NT2/D1 (cell line): ENCODE measurements around the gene KDR.

Experiments used
- DNase-seq: peaks from one replicate; pipeline ENCODE4 v3.0.0-alpha.2; 2011; ENCODE audit warnings: low read depth, low spot score
- H3K27me3 ChIP-seq: 2 replicates; pipeline ENCODE4 v1.6.0; 2011; ENCODE audit warnings: mild to moderate bottlenecking; ENCODE audit not compliant: insufficient read length, insufficient read depth
- H3K36me3 ChIP-seq: 2 replicates; pipeline ENCODE4 v1.6.1; 2011; ENCODE audit warnings: mild to moderate bottlenecking, low read length, mixed read lengths; ENCODE audit not compliant: insufficient read depth, insufficient read length
- H3K4me1 ChIP-seq: 2 replicates; pipeline ENCODE4 v1.5.1; 2011; ENCODE audit not compliant: insufficient read depth, insufficient read length
- H3K4me3 ChIP-seq: 2 replicates; pipeline ENCODE4 v1.5.1; 2011; ENCODE audit warnings: low read depth; ENCODE audit not compliant: insufficient read length
- H3K9ac ChIP-seq: 2 replicates; pipeline ENCODE4 v1.6.0; 2011; ENCODE audit warnings: low read depth; ENCODE audit not compliant: insufficient read length
- H3K9me3 ChIP-seq: 2 replicates; pipeline ENCODE4 v1.5.1; 2011; ENCODE audit warnings: mild to moderate bottlenecking, low read length; ENCODE audit not compliant: insufficient read depth
- SUZ12 ChIP-seq: IDR thresholded peaks from 2 replicates; pipeline ENCODE4 v1.6.1; 2011; ENCODE audit not compliant: insufficient read length, insufficient read depth; ENCODE audit errors: extremely low read depth
- YY1 ChIP-seq: IDR thresholded peaks from 2 replicates; pipeline ENCODE4 v1.6.1; 2011; ENCODE audit not compliant: insufficient read length, insufficient read depth
- ZNF274 ChIP-seq: IDR thresholded peaks from 2 replicates; pipeline ENCODE4 v1.6.1; 2011; ENCODE audit warnings: mild to moderate bottlenecking, low read depth, low read length

KDR gene

DNA sequence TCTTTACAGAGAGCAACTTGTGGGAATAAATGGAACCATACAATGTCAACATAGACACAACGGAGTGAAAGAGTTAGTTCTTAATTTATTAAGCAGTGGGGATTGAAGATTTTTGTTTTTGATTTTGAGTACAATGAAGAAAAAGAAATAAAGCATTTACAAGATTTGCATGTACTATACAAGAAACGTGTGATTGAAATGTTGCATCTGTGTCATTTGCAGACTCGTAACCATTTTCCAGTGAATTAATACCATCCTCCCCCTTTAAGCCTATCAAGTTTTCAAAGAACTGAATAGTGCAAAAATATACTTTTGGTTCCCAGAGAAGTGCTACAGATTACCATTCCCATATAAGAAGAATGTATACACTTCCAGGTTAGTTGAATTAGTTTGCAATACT is 8.6 kb upstream of the KDR start:
- DNase-seq: no peak

DNA sequence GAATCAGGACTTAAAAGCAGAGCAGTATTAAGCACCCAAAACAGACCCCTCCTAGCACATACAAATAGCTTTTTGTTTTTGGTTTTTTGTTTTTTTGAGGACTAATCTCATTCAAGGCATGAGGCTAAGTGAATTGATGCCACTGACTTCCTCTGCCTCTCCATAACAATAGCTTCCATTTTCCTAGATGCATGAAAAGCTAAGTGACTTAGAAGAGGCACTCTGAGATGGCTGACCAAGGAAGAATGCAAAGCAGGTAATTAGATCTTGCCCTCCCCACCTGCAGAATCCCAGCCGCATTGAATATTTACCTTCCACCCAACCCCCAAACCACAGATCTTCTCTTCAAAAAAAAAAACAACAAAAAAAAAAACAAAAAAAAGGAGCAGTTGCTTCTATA is 7.4 kb upstream of the KDR start:
- H3K36me3 ChIP-seq: no peaks in the 10 kb centered on the region
- DNase-seq: peak; percentile 75
- peaks cover 7% of the 10 kb centered on the region for H3K27me3 ChIP-seq
- no peak overlapping the region for H3K9ac ChIP-seq
- no peaks in the 10 kb centered on the region for H3K4me1 ChIP-seq
- no peaks in the 10 kb centered on the region for H3K9me3 ChIP-seq
- no peak overlapping the region for H3K4me3 ChIP-seq
- TF ChIP-seq ZNF274 (no peak), SUZ12 (no peak), YY1 (peak; percentile 24)

More for the DNA sequence above, 8.6 kb upstream of the KDR start:
- Histone ChIP-seq H3K4me3 (no peak overlapping the region), H3K9ac (no peak overlapping the region), H3K36me3 (no peaks in the 10 kb centered on the region), H3K9me3 (no peaks in the 10 kb centered on the region), H3K4me1 (no peaks in the 10 kb centered on the region), H3K27me3 (no peaks in the 10 kb centered on the region)
- TF ChIP-seq YY1: no peak
- no peak for TF ChIP-seq SUZ12
- TF ChIP-seq ZNF274: no peak

DNA sequence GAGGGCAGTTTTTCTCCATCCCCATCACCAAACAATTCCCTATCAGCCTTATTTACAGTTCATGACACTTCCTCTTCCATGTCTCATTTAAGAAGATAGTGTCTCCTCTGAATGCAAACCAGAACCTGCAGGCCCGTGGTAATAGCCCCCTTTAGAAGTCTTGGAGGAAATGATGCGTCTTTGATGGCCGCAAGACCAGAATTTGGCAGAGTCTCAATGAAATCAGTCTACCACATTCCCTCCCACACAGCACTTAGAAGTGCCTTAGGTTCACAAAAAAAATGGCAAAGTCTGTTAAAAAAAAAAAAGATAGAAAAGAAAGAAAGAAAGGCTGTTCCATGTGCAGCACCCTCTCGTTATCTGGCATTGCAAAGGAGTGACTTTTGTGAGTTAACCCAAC is 2.1 kb upstream of the KDR start:
- TF ChIP-seq YY1: no peak
- TF ChIP-seq SUZ12: no peak
- no peak for TF ChIP-seq ZNF274
- no peaks in the 10 kb centered on the region for H3K9me3 ChIP-seq
- peaks cover 49% of the 10 kb centered on the region for H3K27me3 ChIP-seq
- no peaks in the 10 kb centered on the region for H3K36me3 ChIP-seq
- H3K4me3 ChIP-seq: no peak overlapping the region
- DNase-seq: no peak
- H3K4me1 ChIP-seq: peaks cover 2% of the 10 kb centered on the region
- H3K9ac ChIP-seq: no peak overlapping the region

DNA sequence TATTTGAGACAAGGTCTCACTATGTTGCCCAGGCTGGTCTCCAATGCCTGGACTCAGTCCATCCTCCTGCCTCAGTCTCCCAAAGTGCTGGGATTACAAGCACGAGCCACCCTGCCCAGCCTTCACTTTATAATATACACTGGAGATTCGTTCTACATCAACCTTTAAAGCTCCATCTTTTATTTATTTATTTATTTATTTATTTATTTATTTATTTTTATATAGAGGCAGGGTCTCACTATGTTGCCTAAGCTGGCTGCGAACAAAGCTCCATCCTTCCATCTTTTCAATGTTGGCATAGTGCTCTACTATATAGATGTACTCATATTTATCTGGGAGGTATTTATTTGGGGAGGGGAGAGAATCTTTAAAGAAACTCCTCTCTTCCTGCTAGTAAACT is 1.7 kb upstream of the KDR start:
- peaks cover 49% of the 10 kb centered on the region for H3K27me3 ChIP-seq
- no peak for DNase-seq
- H3K4me1 ChIP-seq: peaks cover 2% of the 10 kb centered on the region
- H3K9me3 ChIP-seq: no peaks in the 10 kb centered on the region
- TF ChIP-seq YY1 (no peak), ZNF274 (no peak), SUZ12 (no peak)
- H3K4me3 ChIP-seq: no peak overlapping the region
- no peaks in the 10 kb centered on the region for H3K36me3 ChIP-seq
- no peak overlapping the region for H3K9ac ChIP-seq

DNA sequence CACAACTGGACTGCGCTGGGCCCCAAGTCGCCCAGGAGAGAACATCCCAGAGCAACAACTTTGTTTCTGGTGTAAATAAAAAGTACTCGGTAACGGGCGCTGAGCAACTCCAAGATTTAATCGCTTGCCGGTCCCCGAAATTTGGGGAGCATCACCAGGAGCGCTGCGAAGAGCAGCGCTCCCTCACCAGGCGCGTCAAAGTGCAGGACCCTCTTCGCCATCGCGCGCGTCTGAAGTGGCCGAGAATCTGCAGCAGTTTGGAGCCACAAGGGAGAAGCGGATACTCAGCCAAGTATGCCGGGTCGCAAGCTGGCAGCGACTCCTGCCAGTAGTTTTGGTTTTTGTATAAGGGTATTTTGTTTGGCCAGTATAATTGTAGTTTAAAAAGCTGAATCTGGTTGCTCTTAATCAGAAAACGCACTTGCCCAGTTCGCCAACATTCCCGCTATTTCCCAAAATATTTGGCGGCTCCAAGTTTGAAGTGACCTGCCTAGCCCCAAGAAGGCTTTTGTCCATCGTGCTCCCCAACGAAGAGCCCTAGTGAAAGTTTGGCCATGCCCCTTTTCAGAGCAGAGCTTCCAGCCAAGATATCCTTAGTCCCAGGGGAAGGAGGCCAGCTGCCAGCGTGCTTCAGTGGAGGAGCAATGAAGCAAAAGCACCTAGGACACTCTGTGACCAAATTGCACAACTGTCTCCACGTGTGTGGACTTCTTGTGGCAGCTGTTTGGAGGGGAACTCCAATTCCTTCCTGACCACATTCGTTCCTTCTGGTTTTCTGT is 557 bp upstream of the KDR start:
- peak overlapping the region; percentile 70 for H3K9ac ChIP-seq

DNA sequence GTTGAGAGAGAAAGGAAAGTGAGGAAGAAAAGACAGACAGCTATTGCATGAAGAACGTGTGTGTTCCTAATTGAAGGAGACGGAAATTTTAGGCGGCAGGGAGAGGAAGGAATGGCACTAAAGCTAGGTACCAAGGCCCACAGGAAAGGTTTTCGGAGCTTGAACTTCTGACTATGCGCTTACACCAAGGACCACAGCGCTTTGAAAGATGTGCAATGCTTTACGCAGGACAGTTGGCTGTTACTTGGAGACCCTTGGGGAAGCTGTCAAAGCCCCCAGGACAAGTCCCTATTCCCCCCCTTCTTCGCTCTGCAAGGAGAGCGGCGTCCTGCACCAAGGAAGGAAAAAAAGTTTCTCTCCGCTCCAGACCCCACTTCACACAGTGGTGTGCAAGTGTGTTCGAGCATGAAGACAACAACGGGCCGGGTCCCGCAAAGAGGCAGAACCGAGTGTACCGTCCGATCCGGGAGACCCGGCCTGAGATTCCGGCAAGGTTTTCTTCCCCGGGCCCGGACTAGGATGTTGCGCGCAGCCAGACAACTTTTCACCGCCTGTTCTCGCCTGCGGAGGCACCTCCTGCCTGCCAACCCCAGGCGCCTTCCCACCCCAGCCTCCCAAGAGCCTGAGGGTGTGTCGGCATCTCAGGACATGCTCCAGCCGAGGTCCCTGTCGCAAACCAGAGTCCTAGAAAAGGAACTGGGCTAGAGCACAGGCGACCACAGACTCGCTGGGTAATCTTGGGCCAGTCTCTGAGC is 896 bp downstream of the KDR start:
- Histone ChIP-seq H3K9me3 (no peaks in the 10 kb centered on the region), H3K4me1 (peaks cover 2% of the 10 kb centered on the region), H3K4me3 (peak overlapping the region; percentile 64), H3K36me3 (no peaks in the 10 kb centered on the region), H3K27me3 (peaks cover 49% of the 10 kb centered on the region), H3K9ac (peak overlapping the region; percentile 79)
- no peak for DNase-seq
- TF ChIP-seq SUZ12: no peak
- no peak for TF ChIP-seq YY1
- TF ChIP-seq ZNF274: no peak

More for the DNA sequence above, 557 bp upstream of the KDR start:
- H3K4me3 ChIP-seq: peak overlapping the region; percentile 64
- H3K27me3 ChIP-seq: peaks cover 49% of the 10 kb centered on the region
- peaks cover 2% of the 10 kb centered on the region for H3K4me1 ChIP-seq
- DNase-seq: no peak
- H3K36me3 ChIP-seq: no peaks in the 10 kb centered on the region
- no peaks in the 10 kb centered on the region for H3K9me3 ChIP-seq
- TF ChIP-seq SUZ12 (no peak), YY1 (no peak), ZNF274 (no peak)

DNA sequence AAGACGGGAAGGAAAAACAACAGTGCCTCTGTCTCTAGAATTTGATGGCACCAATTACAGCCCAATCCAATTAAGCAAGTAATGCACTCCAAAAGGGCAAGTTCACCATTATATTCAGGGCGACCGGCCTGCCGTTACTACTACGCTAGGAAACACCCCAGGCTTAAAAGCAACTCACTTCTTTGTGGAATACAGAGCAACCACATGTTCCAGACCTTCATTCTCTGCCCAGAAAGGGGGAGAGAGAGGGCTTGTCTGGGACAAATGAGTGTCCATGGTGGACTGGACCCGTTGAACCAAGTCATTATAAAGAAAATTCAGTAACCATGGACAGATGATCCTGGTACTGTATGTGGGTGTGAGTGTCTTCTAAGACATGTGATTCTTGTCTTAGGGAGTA is 1.6 kb downstream of the KDR start:
- Histone ChIP-seq H3K9ac (no peak overlapping the region), H3K4me1 (peaks cover 2% of the 10 kb centered on the region), H3K36me3 (no peaks in the 10 kb centered on the region), H3K4me3 (no peak overlapping the region), H3K27me3 (peaks cover 49% of the 10 kb centered on the region), H3K9me3 (no peaks in the 10 kb centered on the region)
- DNase-seq: no peak
- TF ChIP-seq ZNF274 (no peak), YY1 (no peak), SUZ12 (no peak)
